ENCODE results near the gene DSCAM. TPM values are rescaled to one million over a fixed set of nuclear protein-coding genes. Genes with fewer than 3 reads are reported as not detected.

Gene DSCAM, protein sequence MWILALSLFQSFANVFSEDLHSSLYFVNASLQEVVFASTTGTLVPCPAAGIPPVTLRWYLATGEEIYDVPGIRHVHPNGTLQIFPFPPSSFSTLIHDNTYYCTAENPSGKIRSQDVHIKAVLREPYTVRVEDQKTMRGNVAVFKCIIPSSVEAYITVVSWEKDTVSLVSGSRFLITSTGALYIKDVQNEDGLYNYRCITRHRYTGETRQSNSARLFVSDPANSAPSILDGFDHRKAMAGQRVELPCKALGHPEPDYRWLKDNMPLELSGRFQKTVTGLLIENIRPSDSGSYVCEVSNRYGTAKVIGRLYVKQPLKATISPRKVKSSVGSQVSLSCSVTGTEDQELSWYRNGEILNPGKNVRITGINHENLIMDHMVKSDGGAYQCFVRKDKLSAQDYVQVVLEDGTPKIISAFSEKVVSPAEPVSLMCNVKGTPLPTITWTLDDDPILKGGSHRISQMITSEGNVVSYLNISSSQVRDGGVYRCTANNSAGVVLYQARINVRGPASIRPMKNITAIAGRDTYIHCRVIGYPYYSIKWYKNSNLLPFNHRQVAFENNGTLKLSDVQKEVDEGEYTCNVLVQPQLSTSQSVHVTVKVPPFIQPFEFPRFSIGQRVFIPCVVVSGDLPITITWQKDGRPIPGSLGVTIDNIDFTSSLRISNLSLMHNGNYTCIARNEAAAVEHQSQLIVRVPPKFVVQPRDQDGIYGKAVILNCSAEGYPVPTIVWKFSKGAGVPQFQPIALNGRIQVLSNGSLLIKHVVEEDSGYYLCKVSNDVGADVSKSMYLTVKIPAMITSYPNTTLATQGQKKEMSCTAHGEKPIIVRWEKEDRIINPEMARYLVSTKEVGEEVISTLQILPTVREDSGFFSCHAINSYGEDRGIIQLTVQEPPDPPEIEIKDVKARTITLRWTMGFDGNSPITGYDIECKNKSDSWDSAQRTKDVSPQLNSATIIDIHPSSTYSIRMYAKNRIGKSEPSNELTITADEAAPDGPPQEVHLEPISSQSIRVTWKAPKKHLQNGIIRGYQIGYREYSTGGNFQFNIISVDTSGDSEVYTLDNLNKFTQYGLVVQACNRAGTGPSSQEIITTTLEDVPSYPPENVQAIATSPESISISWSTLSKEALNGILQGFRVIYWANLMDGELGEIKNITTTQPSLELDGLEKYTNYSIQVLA (N-terminal part only)
- total RNA-seq (2021) (0.09 to 0.14 TPM (median 0.13 TPM) in 3 replicates), Bru-seq, nascent RNA (percentile 16 among the genes with signal in this experiment)
- long read RNA-seq, experiment 1, result 0 reads
- long read RNA-seq, experiment 2, result 0 reads
- long read RNA-seq, experiment 3, result 0 reads

DNA sequence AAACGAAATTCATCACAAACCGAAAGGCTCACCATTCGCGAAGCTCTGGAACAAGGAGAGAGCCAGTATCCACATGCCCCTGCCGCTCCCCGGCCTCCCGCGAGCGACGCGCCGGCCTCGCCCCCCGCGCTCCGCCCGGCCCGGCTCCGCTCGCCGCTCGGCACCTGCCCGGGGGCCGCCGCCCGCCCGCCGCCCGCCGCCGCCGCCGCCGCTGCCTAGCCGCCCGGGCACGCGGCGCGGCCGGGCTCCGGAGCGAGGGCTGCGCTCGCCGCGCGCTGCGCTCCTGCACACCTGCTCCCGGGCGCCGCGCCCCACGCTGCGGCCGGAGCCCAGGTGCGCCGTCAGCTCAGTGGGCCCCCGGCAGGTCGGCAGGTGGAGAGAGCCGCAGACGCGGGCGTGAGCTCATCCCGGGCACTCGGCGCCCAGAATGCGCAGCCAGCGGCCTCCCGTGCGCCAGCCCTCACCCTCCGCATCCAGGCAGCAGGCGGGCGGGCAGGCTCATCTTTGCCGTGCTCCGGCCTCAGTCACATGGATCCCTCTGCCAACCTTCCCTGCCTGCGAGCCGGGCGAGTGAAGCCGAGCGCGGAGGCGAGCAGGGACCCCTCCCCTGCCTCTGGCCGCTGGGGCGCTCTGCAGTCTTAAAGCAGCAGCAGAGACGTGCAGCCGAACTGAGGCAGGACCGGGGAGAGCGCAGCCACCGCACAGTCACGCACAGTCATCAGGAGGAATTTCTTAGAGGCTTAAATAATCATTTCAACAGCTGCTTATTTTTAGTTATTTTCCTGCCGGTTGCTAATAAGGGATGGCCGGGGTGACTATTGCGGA is at the start of gene DSCAM:
TSS of gene DSCAM (minus strand) at position 572 of the 825 bp plus-strand sequence. CDS start at position 75, 497 bp downstream.
- H3K36me3 Mint-ChIP-seq, result no peaks in the 10 kb centered on the region
- H3K27me3 Mint-ChIP-seq (ENCODE audit: low read depth), result peaks cover 55% of the 10 kb centered on the region
- ChIA-PET CTCF (interaction anchor here (0.7 to 1.6 kb wide), 7 partner anchors 11 to 1153 kb away, joined by 3 to 8 read pairs (median 3); no protein-coding TSS in a partner anchor), POLR2A (no interaction called here)
- ATAC-seq (peak; percentile 82), DNase-seq (ENCODE audit: low spot score) (peak; percentile 60)
- no peak within 1 kb of the TSS for H3K27ac Mint-ChIP-seq
- peak within 1 kb of the TSS; percentile 76 for H3K4me3 Mint-ChIP-seq
- peaks cover 19% of the 10 kb centered on the region for H3K4me1 Mint-ChIP-seq
- no peaks in the 10 kb centered on the region for H3K9me3 Mint-ChIP-seq
- TF ChIP-seq, protein P1, sequence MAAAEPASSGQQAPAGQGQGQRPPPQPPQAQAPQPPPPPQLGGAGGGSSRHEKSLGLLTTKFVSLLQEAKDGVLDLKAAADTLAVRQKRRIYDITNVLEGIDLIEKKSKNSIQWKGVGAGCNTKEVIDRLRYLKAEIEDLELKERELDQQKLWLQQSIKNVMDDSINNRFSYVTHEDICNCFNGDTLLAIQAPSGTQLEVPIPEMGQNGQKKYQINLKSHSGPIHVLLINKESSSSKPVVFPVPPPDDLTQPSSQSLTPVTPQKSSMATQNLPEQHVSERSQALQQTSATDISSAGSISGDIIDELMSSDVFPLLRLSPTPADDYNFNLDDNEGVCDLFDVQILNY (CRISPR knock-in tag; IDR thresholded peaks at IDR 0.05), result no peak
- TF ChIP-seq PRRX2 (CRISPR knock-in tag; IDR thresholded peaks at IDR 0.05) (no peak), ZNF121 (CRISPR knock-in tag; IDR thresholded peaks at IDR 0.05) (no peak), TEAD1 (CRISPR knock-in tag; IDR thresholded peaks at IDR 0.05) (no peak), ZNF263 (CRISPR knock-in tag; IDR thresholded peaks at IDR 0.05; ENCODE audit: low read depth) (no peak), ETV6 (CRISPR knock-in tag; IDR thresholded peaks at IDR 0.05) (0 out of 2 replicates have a peak, but pooled peaks have one; percentile 27), OVOL2 (CRISPR knock-in tag; IDR thresholded peaks at IDR 0.05; ENCODE audit: borderline replicate concordance) (no peak), ZNF423 (CRISPR knock-in tag; IDR thresholded peaks at IDR 0.05) (peak; percentile 4; the same call in 1 of the 2 replicates)
- TF ChIP-seq, protein P2, sequence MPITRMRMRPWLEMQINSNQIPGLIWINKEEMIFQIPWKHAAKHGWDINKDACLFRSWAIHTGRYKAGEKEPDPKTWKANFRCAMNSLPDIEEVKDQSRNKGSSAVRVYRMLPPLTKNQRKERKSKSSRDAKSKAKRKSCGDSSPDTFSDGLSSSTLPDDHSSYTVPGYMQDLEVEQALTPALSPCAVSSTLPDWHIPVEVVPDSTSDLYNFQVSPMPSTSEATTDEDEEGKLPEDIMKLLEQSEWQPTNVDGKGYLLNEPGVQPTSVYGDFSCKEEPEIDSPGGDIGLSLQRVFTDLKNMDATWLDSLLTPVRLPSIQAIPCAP (CRISPR knock-in tag; IDR thresholded peaks at IDR 0.05), result no peak
- TF ChIP-seq, protein P3, sequence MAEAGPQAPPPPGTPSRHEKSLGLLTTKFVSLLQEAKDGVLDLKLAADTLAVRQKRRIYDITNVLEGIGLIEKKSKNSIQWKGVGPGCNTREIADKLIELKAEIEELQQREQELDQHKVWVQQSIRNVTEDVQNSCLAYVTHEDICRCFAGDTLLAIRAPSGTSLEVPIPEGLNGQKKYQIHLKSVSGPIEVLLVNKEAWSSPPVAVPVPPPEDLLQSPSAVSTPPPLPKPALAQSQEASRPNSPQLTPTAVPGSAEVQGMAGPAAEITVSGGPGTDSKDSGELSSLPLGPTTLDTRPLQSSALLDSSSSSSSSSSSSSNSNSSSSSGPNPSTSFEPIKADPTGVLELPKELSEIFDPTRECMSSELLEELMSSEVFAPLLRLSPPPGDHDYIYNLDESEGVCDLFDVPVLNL (CRISPR knock-in tag; IDR thresholded peaks at IDR 0.05; ENCODE audit: borderline replicate concordance, low read depth), result no peak
- TF ChIP-seq, protein P4, sequence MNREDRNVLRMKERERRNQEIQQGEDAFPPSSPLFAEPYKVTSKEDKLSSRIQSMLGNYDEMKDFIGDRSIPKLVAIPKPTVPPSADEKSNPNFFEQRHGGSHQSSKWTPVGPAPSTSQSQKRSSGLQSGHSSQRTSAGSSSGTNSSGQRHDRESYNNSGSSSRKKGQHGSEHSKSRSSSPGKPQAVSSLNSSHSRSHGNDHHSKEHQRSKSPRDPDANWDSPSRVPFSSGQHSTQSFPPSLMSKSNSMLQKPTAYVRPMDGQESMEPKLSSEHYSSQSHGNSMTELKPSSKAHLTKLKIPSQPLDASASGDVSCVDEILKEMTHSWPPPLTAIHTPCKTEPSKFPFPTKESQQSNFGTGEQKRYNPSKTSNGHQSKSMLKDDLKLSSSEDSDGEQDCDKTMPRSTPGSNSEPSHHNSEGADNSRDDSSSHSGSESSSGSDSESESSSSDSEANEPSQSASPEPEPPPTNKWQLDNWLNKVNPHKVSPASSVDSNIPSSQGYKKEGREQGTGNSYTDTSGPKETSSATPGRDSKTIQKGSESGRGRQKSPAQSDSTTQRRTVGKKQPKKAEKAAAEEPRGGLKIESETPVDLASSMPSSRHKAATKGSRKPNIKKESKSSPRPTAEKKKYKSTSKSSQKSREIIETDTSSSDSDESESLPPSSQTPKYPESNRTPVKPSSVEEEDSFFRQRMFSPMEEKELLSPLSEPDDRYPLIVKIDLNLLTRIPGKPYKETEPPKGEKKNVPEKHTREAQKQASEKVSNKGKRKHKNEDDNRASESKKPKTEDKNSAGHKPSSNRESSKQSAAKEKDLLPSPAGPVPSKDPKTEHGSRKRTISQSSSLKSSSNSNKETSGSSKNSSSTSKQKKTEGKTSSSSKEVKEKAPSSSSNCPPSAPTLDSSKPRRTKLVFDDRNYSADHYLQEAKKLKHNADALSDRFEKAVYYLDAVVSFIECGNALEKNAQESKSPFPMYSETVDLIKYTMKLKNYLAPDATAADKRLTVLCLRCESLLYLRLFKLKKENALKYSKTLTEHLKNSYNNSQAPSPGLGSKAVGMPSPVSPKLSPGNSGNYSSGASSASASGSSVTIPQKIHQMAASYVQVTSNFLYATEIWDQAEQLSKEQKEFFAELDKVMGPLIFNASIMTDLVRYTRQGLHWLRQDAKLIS (CRISPR knock-in tag; IDR thresholded peaks at IDR 0.05; ENCODE audit: borderline replicate concordance), result no peak
- TF ChIP-seq, protein P5, sequence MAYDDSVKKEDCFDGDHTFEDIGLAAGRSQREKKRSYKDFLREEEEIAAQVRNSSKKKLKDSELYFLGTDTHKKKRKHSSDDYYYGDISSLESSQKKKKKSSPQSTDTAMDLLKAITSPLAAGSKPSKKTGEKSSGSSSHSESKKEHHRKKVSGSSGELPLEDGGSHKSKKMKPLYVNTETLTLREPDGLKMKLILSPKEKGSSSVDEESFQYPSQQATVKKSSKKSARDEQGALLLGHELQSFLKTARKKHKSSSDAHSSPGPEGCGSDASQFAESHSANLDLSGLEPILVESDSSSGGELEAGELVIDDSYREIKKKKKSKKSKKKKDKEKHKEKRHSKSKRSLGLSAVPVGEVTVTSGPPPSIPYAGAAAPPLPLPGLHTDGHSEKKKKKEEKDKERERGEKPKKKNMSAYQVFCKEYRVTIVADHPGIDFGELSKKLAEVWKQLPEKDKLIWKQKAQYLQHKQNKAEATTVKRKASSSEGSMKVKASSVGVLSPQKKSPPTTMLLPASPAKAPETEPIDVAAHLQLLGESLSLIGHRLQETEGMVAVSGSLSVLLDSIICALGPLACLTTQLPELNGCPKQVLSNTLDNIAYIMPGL (CRISPR knock-in tag; IDR thresholded peaks at IDR 0.05), result peak; percentile 47; the same call in 1 of the 2 replicates
- TF ChIP-seq, protein P6, sequence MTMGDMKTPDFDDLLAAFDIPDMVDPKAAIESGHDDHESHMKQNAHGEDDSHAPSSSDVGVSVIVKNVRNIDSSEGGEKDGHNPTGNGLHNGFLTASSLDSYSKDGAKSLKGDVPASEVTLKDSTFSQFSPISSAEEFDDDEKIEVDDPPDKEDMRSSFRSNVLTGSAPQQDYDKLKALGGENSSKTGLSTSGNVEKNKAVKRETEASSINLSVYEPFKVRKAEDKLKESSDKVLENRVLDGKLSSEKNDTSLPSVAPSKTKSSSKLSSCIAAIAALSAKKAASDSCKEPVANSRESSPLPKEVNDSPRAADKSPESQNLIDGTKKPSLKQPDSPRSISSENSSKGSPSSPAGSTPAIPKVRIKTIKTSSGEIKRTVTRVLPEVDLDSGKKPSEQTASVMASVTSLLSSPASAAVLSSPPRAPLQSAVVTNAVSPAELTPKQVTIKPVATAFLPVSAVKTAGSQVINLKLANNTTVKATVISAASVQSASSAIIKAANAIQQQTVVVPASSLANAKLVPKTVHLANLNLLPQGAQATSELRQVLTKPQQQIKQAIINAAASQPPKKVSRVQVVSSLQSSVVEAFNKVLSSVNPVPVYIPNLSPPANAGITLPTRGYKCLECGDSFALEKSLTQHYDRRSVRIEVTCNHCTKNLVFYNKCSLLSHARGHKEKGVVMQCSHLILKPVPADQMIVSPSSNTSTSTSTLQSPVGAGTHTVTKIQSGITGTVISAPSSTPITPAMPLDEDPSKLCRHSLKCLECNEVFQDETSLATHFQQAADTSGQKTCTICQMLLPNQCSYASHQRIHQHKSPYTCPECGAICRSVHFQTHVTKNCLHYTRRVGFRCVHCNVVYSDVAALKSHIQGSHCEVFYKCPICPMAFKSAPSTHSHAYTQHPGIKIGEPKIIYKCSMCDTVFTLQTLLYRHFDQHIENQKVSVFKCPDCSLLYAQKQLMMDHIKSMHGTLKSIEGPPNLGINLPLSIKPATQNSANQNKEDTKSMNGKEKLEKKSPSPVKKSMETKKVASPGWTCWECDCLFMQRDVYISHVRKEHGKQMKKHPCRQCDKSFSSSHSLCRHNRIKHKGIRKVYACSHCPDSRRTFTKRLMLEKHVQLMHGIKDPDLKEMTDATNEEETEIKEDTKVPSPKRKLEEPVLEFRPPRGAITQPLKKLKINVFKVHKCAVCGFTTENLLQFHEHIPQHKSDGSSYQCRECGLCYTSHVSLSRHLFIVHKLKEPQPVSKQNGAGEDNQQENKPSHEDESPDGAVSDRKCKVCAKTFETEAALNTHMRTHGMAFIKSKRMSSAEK (CRISPR knock-in tag; IDR thresholded peaks at IDR 0.05; ENCODE audit: borderline replicate concordance), result no peak
- TF ChIP-seq, protein P7, sequence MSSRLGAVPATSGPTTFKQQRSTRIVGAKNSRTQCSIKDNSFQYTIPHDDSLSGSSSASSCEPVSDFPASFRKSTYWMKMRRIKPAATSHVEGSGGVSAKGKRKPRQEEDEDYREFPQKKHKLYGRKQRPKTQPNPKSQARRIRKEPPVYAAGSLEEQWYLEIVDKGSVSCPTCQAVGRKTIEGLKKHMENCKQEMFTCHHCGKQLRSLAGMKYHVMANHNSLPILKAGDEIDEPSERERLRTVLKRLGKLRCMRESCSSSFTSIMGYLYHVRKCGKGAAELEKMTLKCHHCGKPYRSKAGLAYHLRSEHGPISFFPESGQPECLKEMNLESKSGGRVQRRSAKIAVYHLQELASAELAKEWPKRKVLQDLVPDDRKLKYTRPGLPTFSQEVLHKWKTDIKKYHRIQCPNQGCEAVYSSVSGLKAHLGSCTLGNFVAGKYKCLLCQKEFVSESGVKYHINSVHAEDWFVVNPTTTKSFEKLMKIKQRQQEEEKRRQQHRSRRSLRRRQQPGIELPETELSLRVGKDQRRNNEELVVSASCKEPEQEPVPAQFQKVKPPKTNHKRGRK (CRISPR knock-in tag; IDR thresholded peaks at IDR 0.05; ENCODE audit: borderline replicate concordance), result no peak
- TF ChIP-seq, protein P8, sequence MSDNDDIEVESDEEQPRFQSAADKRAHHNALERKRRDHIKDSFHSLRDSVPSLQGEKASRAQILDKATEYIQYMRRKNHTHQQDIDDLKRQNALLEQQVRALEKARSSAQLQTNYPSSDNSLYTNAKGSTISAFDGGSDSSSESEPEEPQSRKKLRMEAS (CRISPR knock-in tag; IDR thresholded peaks at IDR 0.05), result peak; percentile 66; the same call in 1 of the 2 replicates
